Liver (tissue), 9 donors: ENCODE results near the gene MYO9A. TPM values are rescaled to one million over a fixed set of nuclear protein-coding genes. Genes with fewer than 3 reads are reported as not detected.

Experiments used
- DNase-seq: peaks from one replicate; pipeline ENCODE4 v3.0.0-alpha.2; 2017; ENCODE audit warnings: low spot score
- H3K27ac ChIP-seq, 2 donors: one replicate each; pipeline ENCODE4 v1.7.0; 2013; ENCODE audit warnings: inconsistent platforms in 2 of 2, low read length in 2 of 2, control low read depth in 1 of 2, low read depth in 1 of 2, mild to moderate bottlenecking in 1 of 2
- H3K27me3 ChIP-seq, 4 donors: one replicate each; pipeline versions ENCODE4 v1.6.1 to v1.7.0; 2013; ENCODE audit warnings: low read length in 3 of 4, inconsistent platforms in 1 of 4, mild to moderate bottlenecking in 1 of 4, moderate library complexity in 1 of 4; ENCODE audit not compliant: control insufficient read depth in 4 of 4, insufficient read depth in 4 of 4
- H3K36me3 ChIP-seq, 4 donors: one replicate each; pipeline versions ENCODE4 v1.6.1 to v1.7.0; 2013; ENCODE audit warnings: low read length in 3 of 4, mild to moderate bottlenecking in 3 of 4, low read depth in 1 of 4, moderate library complexity in 1 of 4; ENCODE audit not compliant: control insufficient read depth in 4 of 4, insufficient read depth in 3 of 4
- H3K4me1 ChIP-seq, 4 donors: one replicate each; pipeline versions ENCODE4 v1.6.1 to v1.7.0; 2013; ENCODE audit warnings: low read length in 3 of 4, mild to moderate bottlenecking in 3 of 4, moderate library complexity in 1 of 4; ENCODE audit not compliant: control insufficient read depth in 4 of 4, insufficient read depth in 4 of 4
- H3K4me3 ChIP-seq, 3 donors: one replicate each; pipeline versions ENCODE4 v1.6.1 to v1.7.0; 2013; ENCODE audit warnings: low read length in 3 of 3, control low read depth in 1 of 3, low read depth in 1 of 3, mild to moderate bottlenecking in 1 of 3
- H3K9ac ChIP-seq, 2 donors: one replicate each; pipeline ENCODE4 v1.7.0; 2013; ENCODE audit warnings: low read length in 2 of 2, mild to moderate bottlenecking in 2 of 2, moderate library complexity in 2 of 2, control low read depth in 1 of 2, low read depth in 1 of 2
- H3K9me3 ChIP-seq, 4 donors: one replicate each; pipeline versions ENCODE4 v1.6.1 to v1.7.0; 2013; ENCODE audit warnings: low read length in 3 of 4; ENCODE audit not compliant: control insufficient read depth in 4 of 4
- FOXA1 ChIP-seq: IDR thresholded peaks from 2 replicates; pipeline ENCODE4 v1.6.1; 2016; ENCODE audit warnings: antibody characterized with exemption
- FOXA2 ChIP-seq: IDR thresholded peaks from 2 replicates; pipeline ENCODE4 v1.6.1; 2016; ENCODE audit warnings: antibody characterized with exemption
- GABPA ChIP-seq, 2 donors: IDR thresholded peaks in 1 of 2; conservative IDR thresholded peaks in 1 of 2; 2 replicates each; pipeline ENCODE4 v1.6.1; 2016; ENCODE audit warnings: antibody characterized with exemption in 2 of 2, mild to moderate bottlenecking in 1 of 2, moderate library complexity in 1 of 2
- HNF4G ChIP-seq: IDR thresholded peaks from 2 replicates; pipeline ENCODE4 v1.6.1; 2016; ENCODE audit warnings: antibody characterized with exemption
- NR2F2 ChIP-seq: IDR thresholded peaks from 2 replicates; pipeline ENCODE4 v1.6.1; 2016; ENCODE audit warnings: antibody characterized with exemption
- RAD21 ChIP-seq, 2 donors: IDR thresholded peaks; 2 replicates each; pipeline ENCODE4 v1.6.1; 2016; ENCODE audit warnings: antibody characterized with exemption in 2 of 2, mild to moderate bottlenecking in 2 of 2
- RXRA ChIP-seq, 2 donors: IDR thresholded peaks; 2 replicates each; pipeline ENCODE4 v1.6.1; 2017 to 2018; ENCODE audit warnings: antibody characterized with exemption in 2 of 2, mild to moderate bottlenecking in 1 of 2
- SP1 ChIP-seq: IDR thresholded peaks from 2 replicates; pipeline ENCODE4 v1.6.1; 2018; ENCODE audit warnings: antibody characterized with exemption, mild to moderate bottlenecking
- TAF1 ChIP-seq: conservative IDR thresholded peaks from 2 replicates; pipeline ENCODE4 v1.6.1; 2016; ENCODE audit warnings: antibody characterized with exemption, mild to moderate bottlenecking
- YY1 ChIP-seq: IDR thresholded peaks from 2 replicates; pipeline ENCODE4 v1.6.1; 2016; ENCODE audit warnings: antibody characterized with exemption, mild to moderate bottlenecking
- WGBS: extraction: QIAGEN DNeasy Blood & Tissue Kit; methylation state at CpG from one replicate; pipeline ENCODE4 v1.1.7; 2013; 5-methylcytosine and 5-hydroxymethylcytosine counted together
- polyA plus RNA-seq, 2 donors: library from polyadenylated mRNA; stranded (reverse) in 1 of 2; unstranded in 1 of 2; fragments of 200-250 nt in 1 of 2; fragments of >200 nt in 1 of 2; fragmentation: Nextera tagmentation in 1 of 2; extraction: Ambion mirVana in 1 of 2; gene quantifications; one replicate each; pipeline versions ENCODE4 v1.2.1 to v1.2.3, GENCODE V29; 2013 to 2015
- total RNA-seq, 2 donors: library from RNA; depleted of rRNA; stranded (reverse); fragments of >200 nt; gene quantifications; one replicate each; pipeline ENCODE4 v1.2.3, GENCODE V29; 2014
- TF ChIP-seq, protein P1 (sequence below): IDR thresholded peaks from 2 replicates; pipeline ENCODE4 v1.6.1; 2016; ENCODE audit warnings: antibody characterized with exemption
- TF ChIP-seq, protein P2 (sequence below): IDR thresholded peaks from 2 replicates; pipeline ENCODE4 v1.6.1; 2016; ENCODE audit warnings: antibody characterized with exemption, mild to moderate bottlenecking
- TF ChIP-seq, protein P3 (sequence below): IDR thresholded peaks from 2 replicates; pipeline ENCODE4 v1.6.1; 2016; ENCODE audit warnings: antibody characterized with exemption
- donor health status: healthy.
- donor health status: healthy.
- donor health status: healthy.
- donor health status: healthy.
- donor health status: healthy.

Gene MYO9A
- total and polyA plus RNA-seq, 4 donors: 1.4 to 14.9 (median 8.4) TPM

DNA sequence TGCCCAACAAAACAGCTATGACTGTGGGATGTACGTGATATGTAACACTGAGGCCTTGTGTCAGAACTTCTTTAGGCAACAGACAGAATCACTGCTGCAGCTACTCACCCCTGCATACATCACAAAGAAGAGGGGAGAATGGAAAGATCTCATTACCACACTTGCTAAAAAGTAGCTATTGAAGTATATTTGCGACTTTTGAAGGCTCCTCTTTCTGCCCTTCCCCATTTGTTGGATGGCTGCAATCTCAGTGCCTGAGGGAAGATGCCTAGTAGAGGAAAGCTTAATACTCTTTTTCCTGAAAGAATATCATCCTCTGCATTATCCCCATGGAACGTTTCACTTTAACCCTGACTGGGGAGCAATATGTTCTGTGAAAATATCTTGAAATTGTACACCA is 22.1 kb upstream of the MYO9A start:
- 94% methylated on average over 3 of the region's 3 CpGs for WGBS
- Histone ChIP-seq H3K27ac (no peak overlapping the region), H3K4me3 (no peak overlapping the region), H3K36me3 (no peaks in the 10 kb centered on the region), H3K9ac (no peak overlapping the region), H3K9me3 (no peaks in the 10 kb centered on the region), H3K4me1 (peaks cover 0 to 8% (median 3%) of the 10 kb centered on the region in 4 donors), H3K27me3 (no peaks in the 10 kb centered on the region)
- TF ChIP-seq TAF1: no peak
- no peak for TF ChIP-seq YY1
- no peak for TF ChIP-seq HNF4G
- TF ChIP-seq NR2F2: no peak
- TF ChIP-seq GABPA (IDR thresholded peaks at IDR 0.05 in 1 of 2, conservative IDR thresholded peaks at IDR 0.05 in 1 of 2): no peak
- TF ChIP-seq SP1: no peak
- TF ChIP-seq, protein P1, sequence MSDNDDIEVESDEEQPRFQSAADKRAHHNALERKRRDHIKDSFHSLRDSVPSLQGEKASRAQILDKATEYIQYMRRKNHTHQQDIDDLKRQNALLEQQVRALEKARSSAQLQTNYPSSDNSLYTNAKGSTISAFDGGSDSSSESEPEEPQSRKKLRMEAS: no peak
- DNase-seq: no peak

DNA sequence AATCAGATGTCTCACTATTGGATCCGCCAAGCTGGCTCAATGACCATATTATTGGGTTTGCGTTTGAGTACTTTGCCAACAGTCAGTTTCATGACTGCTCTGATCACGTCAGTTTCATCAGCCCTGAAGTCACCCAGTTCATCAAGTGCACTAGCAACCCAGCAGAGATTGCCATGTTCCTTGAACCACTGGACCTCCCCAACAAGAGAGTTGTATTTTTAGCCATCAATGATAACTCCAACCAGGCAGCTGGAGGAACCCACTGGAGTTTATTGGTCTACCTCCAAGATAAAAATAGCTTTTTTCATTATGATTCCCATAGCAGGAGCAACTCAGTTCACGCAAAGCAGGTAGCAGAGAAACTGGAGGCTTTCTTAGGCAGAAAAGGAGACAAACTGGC is 21.7 kb upstream of the MYO9A start:
- TF ChIP-seq RAD21 (IDR thresholded peaks at IDR 0.05) (no peak), RXRA (IDR thresholded peaks at IDR 0.05) (no peak), GABPA (IDR thresholded peaks at IDR 0.05 in 1 of 2, conservative IDR thresholded peaks at IDR 0.05 in 1 of 2) (no peak), FOXA2 (no peak)
- TF ChIP-seq, protein P2, sequence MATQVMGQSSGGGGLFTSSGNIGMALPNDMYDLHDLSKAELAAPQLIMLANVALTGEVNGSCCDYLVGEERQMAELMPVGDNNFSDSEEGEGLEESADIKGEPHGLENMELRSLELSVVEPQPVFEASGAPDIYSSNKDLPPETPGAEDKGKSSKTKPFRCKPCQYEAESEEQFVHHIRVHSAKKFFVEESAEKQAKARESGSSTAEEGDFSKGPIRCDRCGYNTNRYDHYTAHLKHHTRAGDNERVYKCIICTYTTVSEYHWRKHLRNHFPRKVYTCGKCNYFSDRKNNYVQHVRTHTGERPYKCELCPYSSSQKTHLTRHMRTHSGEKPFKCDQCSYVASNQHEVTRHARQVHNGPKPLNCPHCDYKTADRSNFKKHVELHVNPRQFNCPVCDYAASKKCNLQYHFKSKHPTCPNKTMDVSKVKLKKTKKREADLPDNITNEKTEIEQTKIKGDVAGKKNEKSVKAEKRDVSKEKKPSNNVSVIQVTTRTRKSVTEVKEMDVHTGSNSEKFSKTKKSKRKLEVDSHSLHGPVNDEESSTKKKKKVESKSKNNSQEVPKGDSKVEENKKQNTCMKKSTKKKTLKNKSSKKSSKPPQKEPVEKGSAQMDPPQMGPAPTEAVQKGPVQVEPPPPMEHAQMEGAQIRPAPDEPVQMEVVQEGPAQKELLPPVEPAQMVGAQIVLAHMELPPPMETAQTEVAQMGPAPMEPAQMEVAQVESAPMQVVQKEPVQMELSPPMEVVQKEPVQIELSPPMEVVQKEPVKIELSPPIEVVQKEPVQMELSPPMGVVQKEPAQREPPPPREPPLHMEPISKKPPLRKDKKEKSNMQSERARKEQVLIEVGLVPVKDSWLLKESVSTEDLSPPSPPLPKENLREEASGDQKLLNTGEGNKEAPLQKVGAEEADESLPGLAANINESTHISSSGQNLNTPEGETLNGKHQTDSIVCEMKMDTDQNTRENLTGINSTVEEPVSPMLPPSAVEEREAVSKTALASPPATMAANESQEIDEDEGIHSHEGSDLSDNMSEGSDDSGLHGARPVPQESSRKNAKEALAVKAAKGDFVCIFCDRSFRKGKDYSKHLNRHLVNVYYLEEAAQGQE: no peak
- TF ChIP-seq, protein P1: no peak
- no peaks in the 10 kb centered on the region for H3K27me3 ChIP-seq
- H3K36me3 ChIP-seq: no peaks in the 10 kb centered on the region
- DNase-seq: no peak
- WGBS: over 99% methylated on average over 4 of the region's 4 CpGs
- H3K4me1 ChIP-seq: peaks cover 0 to 8% (median 3%) of the 10 kb centered on the region in 4 donors
- H3K9ac ChIP-seq: no peak overlapping the region
- H3K4me3 ChIP-seq: no peak overlapping the region
- H3K9me3 ChIP-seq: no peaks in the 10 kb centered on the region
- no peak overlapping the region for H3K27ac ChIP-seq

DNA sequence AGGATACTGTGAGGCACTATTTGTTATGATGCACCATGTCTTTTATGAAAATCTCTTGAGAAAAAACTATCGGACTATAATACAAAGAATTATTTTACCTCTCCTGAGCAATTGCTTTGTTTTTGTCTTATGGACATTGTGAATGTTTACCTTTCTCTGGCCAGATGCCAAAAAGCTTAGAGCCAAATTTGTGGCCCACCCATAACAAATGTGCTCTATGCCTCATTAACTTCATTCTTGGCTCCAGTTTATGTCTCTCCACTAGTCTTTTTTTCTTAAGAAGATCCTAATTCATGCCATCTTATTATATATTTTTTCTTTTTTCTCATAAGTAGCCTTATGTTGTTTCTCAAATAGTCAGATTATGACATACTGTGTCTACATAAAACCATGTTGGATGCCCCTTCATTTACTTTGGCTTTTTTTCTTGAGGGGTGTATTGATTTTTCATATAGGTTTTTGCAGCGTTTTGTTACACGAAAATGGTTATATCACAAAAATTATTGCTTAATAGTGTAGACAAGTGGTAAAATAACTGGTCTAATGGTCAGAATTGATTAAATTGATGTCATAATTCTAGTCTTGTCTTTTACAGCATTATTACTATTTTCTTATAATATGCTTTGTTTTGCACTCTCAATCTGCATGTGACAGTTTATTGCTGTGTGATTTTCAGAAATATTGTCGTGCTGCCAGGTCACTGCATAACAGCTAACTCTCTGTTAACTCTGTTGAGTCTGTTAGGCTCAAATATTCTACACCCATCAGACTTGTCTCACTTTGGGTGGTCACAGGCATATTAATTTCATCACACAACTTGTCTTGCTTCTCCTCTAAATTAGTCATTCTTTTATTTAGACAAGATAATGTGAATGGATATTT is 18.5 kb upstream of the MYO9A start:
- no peak for TF ChIP-seq NR2F2
- no peak for TF ChIP-seq TAF1
- no peak for TF ChIP-seq SP1
- TF ChIP-seq, protein P2: no peak
- no peak for TF ChIP-seq YY1
- no peak for TF ChIP-seq FOXA1
- no peak for TF ChIP-seq GABPA (IDR thresholded peaks at IDR 0.05 in 1 of 2, conservative IDR thresholded peaks at IDR 0.05 in 1 of 2)
- no peak for TF ChIP-seq HNF4G
- TF ChIP-seq, protein P1: no peak
- TF ChIP-seq, protein P3, sequence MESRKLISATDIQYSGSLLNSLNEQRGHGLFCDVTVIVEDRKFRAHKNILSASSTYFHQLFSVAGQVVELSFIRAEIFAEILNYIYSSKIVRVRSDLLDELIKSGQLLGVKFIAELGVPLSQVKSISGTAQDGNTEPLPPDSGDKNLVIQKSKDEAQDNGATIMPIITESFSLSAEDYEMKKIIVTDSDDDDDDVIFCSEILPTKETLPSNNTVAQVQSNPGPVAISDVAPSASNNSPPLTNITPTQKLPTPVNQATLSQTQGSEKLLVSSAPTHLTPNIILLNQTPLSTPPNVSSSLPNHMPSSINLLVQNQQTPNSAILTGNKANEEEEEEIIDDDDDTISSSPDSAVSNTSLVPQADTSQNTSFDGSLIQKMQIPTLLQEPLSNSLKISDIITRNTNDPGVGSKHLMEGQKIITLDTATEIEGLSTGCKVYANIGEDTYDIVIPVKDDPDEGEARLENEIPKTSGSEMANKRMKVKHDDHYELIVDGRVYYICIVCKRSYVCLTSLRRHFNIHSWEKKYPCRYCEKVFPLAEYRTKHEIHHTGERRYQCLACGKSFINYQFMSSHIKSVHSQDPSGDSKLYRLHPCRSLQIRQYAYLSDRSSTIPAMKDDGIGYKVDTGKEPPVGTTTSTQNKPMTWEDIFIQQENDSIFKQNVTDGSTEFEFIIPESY: no peak
- TF ChIP-seq RXRA (IDR thresholded peaks at IDR 0.05): no peak
- H3K9me3 ChIP-seq: no peaks in the 10 kb centered on the region
- H3K36me3 ChIP-seq: no peaks in the 10 kb centered on the region
- no peak overlapping the region for H3K27ac ChIP-seq
- no peak for DNase-seq
- H3K27me3 ChIP-seq: no peaks in the 10 kb centered on the region
- H3K4me1 ChIP-seq: peaks cover 0 to 2% (median 0%) of the 10 kb centered on the region in 4 donors
- no peak overlapping the region for H3K9ac ChIP-seq
- no peak overlapping the region for H3K4me3 ChIP-seq
- WGBS: 86% methylated on average over 4 of the region's 4 CpGs
